HG02938 (cell line): ENCODE data around the gene FKBP9.

Source experiments
- ATAC-seq: cut with Tn5 transposase; IDR thresholded peaks from one replicate; pipeline ENCODE4 v1.9.1; 2021; ENCODE audit warnings: mild to moderate bottlenecking, moderate library complexity; ENCODE audit not compliant: unreplicated experiment

Gene FKBP9

GRCh38 chr7:33054261-33054964 lies 97.2 kb downstream of the FKBP9 start:
- ATAC-seq: no peak

- ATAC-seq: no peak
Observed at GRCh38 chr7:33055158-33055557, 97.9 kb downstream of the FKBP9 start.
